C4-2B (cell line): ENCODE results near the gene PTPRD.

Experiments used
- ZFX ChIP-seq: fragments of 450-650 bp; IDR thresholded peaks from 2 replicates; pipeline ENCODE4 v1.6.1; 2017
- TF ChIP-seq, protein P1 (sequence below): fragments of 450-650 bp; conservative IDR thresholded peaks from 2 replicates; pipeline ENCODE4 v1.5.1; 2017; ENCODE audit warnings: mild to moderate bottlenecking

DNA sequence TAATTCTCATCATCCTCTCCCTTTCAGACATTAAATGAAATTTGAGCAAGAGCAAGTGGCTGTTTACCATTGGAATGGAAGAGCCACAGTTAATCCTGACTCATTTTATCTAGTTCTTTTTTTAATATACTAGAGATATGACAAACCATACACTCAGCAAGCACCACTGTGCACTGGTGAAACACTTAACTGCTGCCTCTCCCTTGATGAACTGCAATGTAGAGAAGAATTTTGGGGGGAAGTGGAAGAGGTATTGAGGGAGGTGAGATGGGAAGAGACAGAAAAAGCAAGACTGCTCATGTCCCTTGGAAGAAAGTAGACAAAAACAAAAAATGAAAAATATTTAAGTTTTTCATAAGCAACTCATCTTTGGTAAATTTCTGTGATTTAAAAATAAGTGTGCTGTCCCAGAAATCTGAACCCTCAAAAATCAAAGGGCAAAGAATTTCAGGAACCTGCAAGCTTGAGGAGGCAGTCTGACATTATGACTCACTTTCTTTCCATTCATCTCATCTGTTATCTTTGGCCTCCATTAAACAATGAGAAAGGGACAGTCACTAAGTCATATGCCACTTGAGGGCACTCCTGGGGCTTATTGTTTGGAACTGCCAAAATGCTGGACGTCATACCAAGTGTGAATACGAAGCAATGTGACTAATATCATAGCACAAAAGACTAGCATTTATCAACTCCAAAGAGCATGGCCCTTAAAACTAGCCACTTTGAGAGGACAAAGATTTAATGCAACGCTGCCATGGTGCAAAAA lies 2246.5 kb downstream of the PTPRD start:
- TF ChIP-seq, protein P1, sequence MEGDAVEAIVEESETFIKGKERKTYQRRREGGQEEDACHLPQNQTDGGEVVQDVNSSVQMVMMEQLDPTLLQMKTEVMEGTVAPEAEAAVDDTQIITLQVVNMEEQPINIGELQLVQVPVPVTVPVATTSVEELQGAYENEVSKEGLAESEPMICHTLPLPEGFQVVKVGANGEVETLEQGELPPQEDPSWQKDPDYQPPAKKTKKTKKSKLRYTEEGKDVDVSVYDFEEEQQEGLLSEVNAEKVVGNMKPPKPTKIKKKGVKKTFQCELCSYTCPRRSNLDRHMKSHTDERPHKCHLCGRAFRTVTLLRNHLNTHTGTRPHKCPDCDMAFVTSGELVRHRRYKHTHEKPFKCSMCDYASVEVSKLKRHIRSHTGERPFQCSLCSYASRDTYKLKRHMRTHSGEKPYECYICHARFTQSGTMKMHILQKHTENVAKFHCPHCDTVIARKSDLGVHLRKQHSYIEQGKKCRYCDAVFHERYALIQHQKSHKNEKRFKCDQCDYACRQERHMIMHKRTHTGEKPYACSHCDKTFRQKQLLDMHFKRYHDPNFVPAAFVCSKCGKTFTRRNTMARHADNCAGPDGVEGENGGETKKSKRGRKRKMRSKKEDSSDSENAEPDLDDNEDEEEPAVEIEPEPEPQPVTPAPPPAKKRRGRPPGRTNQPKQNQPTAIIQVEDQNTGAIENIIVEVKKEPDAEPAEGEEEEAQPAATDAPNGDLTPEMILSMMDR = peak; percentile 23
- no peak for TF ChIP-seq ZFX
